Measurements from ENCODE around the gene SLC30A5.

SLC30A5 gene

GRCh38 chr5:69156456-69156855 is 62.6 kb downstream of the SLC30A5 start:
- no peak for DNase-seq
- Histone ChIP-seq H3K23ac (ENCODE audit: low read length in 2 of 2) (no peak overlapping the region), H3K4me3 (ENCODE audit: insufficient read depth in 1 of 2, low read depth in 1 of 2, low read length in 2 of 2) (no peak overlapping the region), H2AFZ (ENCODE audit: low read depth, low read length) (no peak overlapping the region), H3K4me2 (ENCODE audit: low read length, poor library complexity, severe bottlenecking) (no peak overlapping the region), H4K91ac (ENCODE audit: low read length) (no peak overlapping the region), H2BK5ac (ENCODE audit: low read depth, low read length, poor library complexity, severe bottlenecking) (no peak overlapping the region), H4K8ac (ENCODE audit: low read length) (no peak overlapping the region), H2BK15ac (ENCODE audit: low read depth, poor library complexity, severe bottlenecking) (no peak overlapping the region), H2AK5ac (ENCODE audit: low read length, severe bottlenecking) (no peak overlapping the region), H3K9ac (ENCODE audit: low read length) (no peak overlapping the region), H2BK120ac (ENCODE audit: low read depth, low read length) (no peak overlapping the region), H3K14ac (ENCODE audit: low read length in 2 of 2) (no peak overlapping the region), H3K27ac (ENCODE audit: low read length, poor library complexity, severe bottlenecking) (no peak overlapping the region), H3K79me1 (replicated peaks; ENCODE audit: low read length, poor library complexity, severe bottlenecking) (no peaks in the 10 kb centered on the region), H2BK12ac (ENCODE audit: low read length in 2 of 2) (no peak overlapping the region), H3K4me1 (ENCODE audit: control insufficient read depth, insufficient read depth, low read depth, low read length) (no peaks in the 10 kb centered on the region), H3K36me3 (ENCODE audit: control insufficient read depth in 1 of 2, insufficient read depth in 2 of 2, low read depth in 1 of 2, low read length in 2 of 2) (no peaks in the 10 kb centered on the region), H3K27me3 (ENCODE audit: control insufficient read depth in 1 of 2, insufficient read depth in 1 of 2, low read length in 2 of 2) (no peaks in the 10 kb centered on the region), H3K9me3 (ENCODE audit: control insufficient read depth, low read length) (no peaks in the 10 kb centered on the region), H3K4ac (ENCODE audit: low read depth in 1 of 2, low read length in 2 of 2) (no peak overlapping the region), H3K18ac (ENCODE audit: low read depth in 1 of 2, low read length in 2 of 2) (no peak overlapping the region)
- whole genome bisulfite sequencing = 100% methylated on average over 11 of the region's 11 CpGs

GRCh38 chr5:69158039-69158438 is 64.2 kb downstream of the SLC30A5 start:
- Histone ChIP-seq H3K4me1 (ENCODE audit: control insufficient read depth, insufficient read depth, low read depth, low read length) (no peaks in the 10 kb centered on the region), H3K18ac (ENCODE audit: low read depth in 1 of 2, low read length in 2 of 2) (no peak overlapping the region), H2BK5ac (ENCODE audit: low read depth, low read length, poor library complexity, severe bottlenecking) (no peak overlapping the region), H3K9ac (ENCODE audit: low read length) (no peak overlapping the region), H3K4ac (ENCODE audit: low read depth in 1 of 2, low read length in 2 of 2) (no peak overlapping the region), H3K4me2 (ENCODE audit: low read length, poor library complexity, severe bottlenecking) (no peak overlapping the region), H3K27me3 (ENCODE audit: control insufficient read depth in 1 of 2, insufficient read depth in 1 of 2, low read length in 2 of 2) (no peaks in the 10 kb centered on the region), H3K9me3 (ENCODE audit: control insufficient read depth, low read length) (no peaks in the 10 kb centered on the region), H4K8ac (ENCODE audit: low read length) (no peak overlapping the region), H3K79me1 (replicated peaks; ENCODE audit: low read length, poor library complexity, severe bottlenecking) (no peaks in the 10 kb centered on the region), H2AK5ac (ENCODE audit: low read length, severe bottlenecking) (no peak overlapping the region), H3K14ac (ENCODE audit: low read length in 2 of 2) (no peak overlapping the region), H2BK120ac (ENCODE audit: low read depth, low read length) (no peak overlapping the region), H4K91ac (ENCODE audit: low read length) (no peak overlapping the region), H3K23ac (ENCODE audit: low read length in 2 of 2) (no peak overlapping the region), H2BK12ac (ENCODE audit: low read length in 2 of 2) (no peak overlapping the region), H3K27ac (ENCODE audit: low read length, poor library complexity, severe bottlenecking) (no peak overlapping the region), H2AFZ (ENCODE audit: low read depth, low read length) (no peak overlapping the region), H3K4me3 (ENCODE audit: insufficient read depth in 1 of 2, low read depth in 1 of 2, low read length in 2 of 2) (no peak overlapping the region), H2BK15ac (ENCODE audit: low read depth, poor library complexity, severe bottlenecking) (no peak overlapping the region), H3K36me3 (ENCODE audit: control insufficient read depth in 1 of 2, insufficient read depth in 2 of 2, low read depth in 1 of 2, low read length in 2 of 2) (no peaks in the 10 kb centered on the region)
- 87% methylated on average over 3 of the region's 3 CpGs for WGBS
- DNase-seq = no peak

GRCh38 chr5:69160651-69161050 is 66.8 kb downstream of the SLC30A5 start:
- no peaks in the 10 kb centered on the region for H3K9me3 ChIP-seq (ENCODE audit: control insufficient read depth, low read length)
- H4K91ac ChIP-seq (ENCODE audit: low read length) = no peak overlapping the region
- H3K4ac ChIP-seq (ENCODE audit: low read depth in 1 of 2, low read length in 2 of 2) = no peak overlapping the region
- H3K27ac ChIP-seq (ENCODE audit: low read length, poor library complexity, severe bottlenecking) = no peak overlapping the region
- no peak overlapping the region for H3K23ac ChIP-seq (ENCODE audit: low read length in 2 of 2)
- no peak overlapping the region for H2AK5ac ChIP-seq (ENCODE audit: low read length, severe bottlenecking)
- H2AFZ ChIP-seq (ENCODE audit: low read depth, low read length) = no peak overlapping the region
- no peak overlapping the region for H3K9ac ChIP-seq (ENCODE audit: low read length)
- no peak overlapping the region for H3K4me3 ChIP-seq (ENCODE audit: insufficient read depth in 1 of 2, low read depth in 1 of 2, low read length in 2 of 2)
- no peak overlapping the region for H2BK15ac ChIP-seq (ENCODE audit: low read depth, poor library complexity, severe bottlenecking)
- H3K79me1 ChIP-seq (replicated peaks; ENCODE audit: low read length, poor library complexity, severe bottlenecking) = no peaks in the 10 kb centered on the region
- no peak overlapping the region for H3K14ac ChIP-seq (ENCODE audit: low read length in 2 of 2)
- no peaks in the 10 kb centered on the region for H3K4me1 ChIP-seq (ENCODE audit: control insufficient read depth, insufficient read depth, low read depth, low read length)
- H3K4me2 ChIP-seq (ENCODE audit: low read length, poor library complexity, severe bottlenecking) = no peak overlapping the region
- no peak overlapping the region for H3K18ac ChIP-seq (ENCODE audit: low read depth in 1 of 2, low read length in 2 of 2)
- H3K36me3 ChIP-seq (ENCODE audit: control insufficient read depth in 1 of 2, insufficient read depth in 2 of 2, low read depth in 1 of 2, low read length in 2 of 2) = no peaks in the 10 kb centered on the region
- H4K8ac ChIP-seq (ENCODE audit: low read length) = no peak overlapping the region
- no peak overlapping the region for H2BK120ac ChIP-seq (ENCODE audit: low read depth, low read length)
- DNase-seq = no peak
- H3K27me3 ChIP-seq (ENCODE audit: control insufficient read depth in 1 of 2, insufficient read depth in 1 of 2, low read length in 2 of 2) = no peaks in the 10 kb centered on the region
- no peak overlapping the region for H2BK5ac ChIP-seq (ENCODE audit: low read depth, low read length, poor library complexity, severe bottlenecking)
- no peak overlapping the region for H2BK12ac ChIP-seq (ENCODE audit: low read length in 2 of 2)
- 95% methylated on average over 15 of the region's 16 CpGs for WGBS

GRCh38 chr5:69166686-69167492 is 73.1 kb downstream of the SLC30A5 start, which contains the start of gene CCNB1:
CCNB1 (plus strand) TSS chr5:69167150; CDS start chr5:69167263, 113 bp downstream.
- Histone ChIP-seq H3K36me3 (ENCODE audit: control insufficient read depth in 1 of 2, insufficient read depth in 2 of 2, low read depth in 1 of 2, low read length in 2 of 2) (peaks cover under 1 to 10% of the 10 kb centered on the region in 2 experiments), H2BK12ac (ENCODE audit: low read length in 2 of 2) (no peak within 1 kb of the TSS)

More at GRCh38 chr5:69166686-69167492, 73.1 kb downstream of the SLC30A5 start, which contains the start of gene CCNB1:
- H3K4me3 ChIP-seq (ENCODE audit: insufficient read depth in 1 of 2, low read depth in 1 of 2, low read length in 2 of 2) = peak within 1 kb of the TSS; percentile 83 to 94
- H3K14ac ChIP-seq (ENCODE audit: low read length in 2 of 2) = peak within 1 kb of the TSS in 1 of 2 experiments; percentile 23
- no peak within 1 kb of the TSS for H2BK15ac ChIP-seq (ENCODE audit: low read depth, poor library complexity, severe bottlenecking)
- peak within 1 kb of the TSS; percentile 77 for H4K91ac ChIP-seq (ENCODE audit: low read length)
- DNase-seq = peak; percentile 98
- H3K79me1 ChIP-seq (replicated peaks; ENCODE audit: low read length, poor library complexity, severe bottlenecking) = peaks cover 2% of the 10 kb centered on the region
- H3K4me2 ChIP-seq (ENCODE audit: low read length, poor library complexity, severe bottlenecking) = peak within 1 kb of the TSS; percentile 92
- H3K9me3 ChIP-seq (ENCODE audit: control insufficient read depth, low read length) = no peaks in the 10 kb centered on the region
- 3% methylated on average over 50 of the region's 50 CpGs for WGBS
- H2BK5ac ChIP-seq (ENCODE audit: low read depth, low read length, poor library complexity, severe bottlenecking) = no peak within 1 kb of the TSS
- peaks cover 5% of the 10 kb centered on the region for H3K4me1 ChIP-seq (ENCODE audit: control insufficient read depth, insufficient read depth, low read depth, low read length)
- H3K23ac ChIP-seq (ENCODE audit: low read length in 2 of 2) = peak within 1 kb of the TSS in 1 of 2 experiments; percentile 70
- peak within 1 kb of the TSS; percentile 92 for H3K9ac ChIP-seq (ENCODE audit: low read length)
- H2AFZ ChIP-seq (ENCODE audit: low read depth, low read length) = peak within 1 kb of the TSS; percentile 98
- H3K18ac ChIP-seq (ENCODE audit: low read depth in 1 of 2, low read length in 2 of 2) = peak within 1 kb of the TSS; percentile 48 to 86
- no peak within 1 kb of the TSS for H2BK120ac ChIP-seq (ENCODE audit: low read depth, low read length)
- no peaks in the 10 kb centered on the region for H3K27me3 ChIP-seq (ENCODE audit: control insufficient read depth in 1 of 2, insufficient read depth in 1 of 2, low read length in 2 of 2)
- peak within 1 kb of the TSS; percentile 61 for H3K27ac ChIP-seq (ENCODE audit: low read length, poor library complexity, severe bottlenecking)
- H4K8ac ChIP-seq (ENCODE audit: low read length) = peak within 1 kb of the TSS; percentile 93
- no peak within 1 kb of the TSS for H2AK5ac ChIP-seq (ENCODE audit: low read length, severe bottlenecking)
- H3K4ac ChIP-seq (ENCODE audit: low read depth in 1 of 2, low read length in 2 of 2) = peak within 1 kb of the TSS in 1 of 2 experiments; percentile 35
